Measurements from ENCODE around the gene CPE.

The CPE gene

GRCh38 chr4:165493359-165493758, 114.6 kb downstream of the CPE start:
- no peak overlapping the region for H4K91ac ChIP-seq (ENCODE audit: low read depth, low read length, poor library complexity)
- H3K4me1 ChIP-seq (ENCODE audit: control insufficient read depth in 2 of 2, insufficient read depth in 1 of 2, low read depth in 1 of 2, low read length in 2 of 2): peaks cover 0 to 2% of the 10 kb centered on the region in 2 donors
- no CpG with 5 or more reads among the region's 18 CpGs for WGBS, 2 donors (ENCODE audit: extremely low coverage in 2 of 2, insufficient read length in 2 of 2, insufficient replicate concordance in 1 of 2)
- no peak overlapping the region for H2AK5ac ChIP-seq (ENCODE audit: low read depth, low read length)
- H3K4me2 ChIP-seq (ENCODE audit: insufficient read depth, low read length, poor library complexity, severe bottlenecking): no peak overlapping the region
- H2BK120ac ChIP-seq (ENCODE audit: low read depth, low read length): no peak overlapping the region
- H4K8ac ChIP-seq (ENCODE audit: low read depth, low read length): no peak overlapping the region
- DNase-seq (ENCODE audit: low spot score): peak; percentile 67
- no peak overlapping the region for H2BK5ac ChIP-seq (ENCODE audit: low read length)
- no peak overlapping the region for H3K4ac ChIP-seq (ENCODE audit: low read length)
- no peaks in the 10 kb centered on the region for H3K9me3 ChIP-seq (replicated peaks in 1 of 2; ENCODE audit: control insufficient read depth in 2 of 2, insufficient read depth in 1 of 2, low read depth in 1 of 2, low read length in 2 of 2)
- no peak overlapping the region for H3K18ac ChIP-seq (ENCODE audit: low read length)
- no peak overlapping the region for H2BK12ac ChIP-seq (ENCODE audit: low read length)
- no peak overlapping the region for H3K4me3 ChIP-seq (ENCODE audit: low read length in 2 of 2)
- no peaks in the 10 kb centered on the region for H3K79me1 ChIP-seq (ENCODE audit: low read depth, low read length)
- H3K36me3 ChIP-seq (replicated peaks in 1 of 2; ENCODE audit: control insufficient read depth in 2 of 2, insufficient read depth in 2 of 2, low read length in 2 of 2): no peaks in the 10 kb centered on the region
- H3K9ac ChIP-seq (ENCODE audit: low read depth, low read length, poor library complexity): no peak overlapping the region
- H3K23ac ChIP-seq (ENCODE audit: low read depth, low read length, poor library complexity): no peak overlapping the region
- peak overlapping the region; percentile 76 for H2AFZ ChIP-seq (ENCODE audit: low read length)
- no peak overlapping the region for H2BK15ac ChIP-seq (ENCODE audit: low read length)
- no peaks in the 10 kb centered on the region for H3K27me3 ChIP-seq (ENCODE audit: control insufficient read depth in 3 of 3, insufficient read depth in 3 of 3, low read depth in 1 of 3, low read length in 3 of 3)
- no peak overlapping the region for H3K27ac ChIP-seq (replicated peaks; ENCODE audit: low read length)
- no peak overlapping the region for H3K14ac ChIP-seq (ENCODE audit: low read length)

DNA sequence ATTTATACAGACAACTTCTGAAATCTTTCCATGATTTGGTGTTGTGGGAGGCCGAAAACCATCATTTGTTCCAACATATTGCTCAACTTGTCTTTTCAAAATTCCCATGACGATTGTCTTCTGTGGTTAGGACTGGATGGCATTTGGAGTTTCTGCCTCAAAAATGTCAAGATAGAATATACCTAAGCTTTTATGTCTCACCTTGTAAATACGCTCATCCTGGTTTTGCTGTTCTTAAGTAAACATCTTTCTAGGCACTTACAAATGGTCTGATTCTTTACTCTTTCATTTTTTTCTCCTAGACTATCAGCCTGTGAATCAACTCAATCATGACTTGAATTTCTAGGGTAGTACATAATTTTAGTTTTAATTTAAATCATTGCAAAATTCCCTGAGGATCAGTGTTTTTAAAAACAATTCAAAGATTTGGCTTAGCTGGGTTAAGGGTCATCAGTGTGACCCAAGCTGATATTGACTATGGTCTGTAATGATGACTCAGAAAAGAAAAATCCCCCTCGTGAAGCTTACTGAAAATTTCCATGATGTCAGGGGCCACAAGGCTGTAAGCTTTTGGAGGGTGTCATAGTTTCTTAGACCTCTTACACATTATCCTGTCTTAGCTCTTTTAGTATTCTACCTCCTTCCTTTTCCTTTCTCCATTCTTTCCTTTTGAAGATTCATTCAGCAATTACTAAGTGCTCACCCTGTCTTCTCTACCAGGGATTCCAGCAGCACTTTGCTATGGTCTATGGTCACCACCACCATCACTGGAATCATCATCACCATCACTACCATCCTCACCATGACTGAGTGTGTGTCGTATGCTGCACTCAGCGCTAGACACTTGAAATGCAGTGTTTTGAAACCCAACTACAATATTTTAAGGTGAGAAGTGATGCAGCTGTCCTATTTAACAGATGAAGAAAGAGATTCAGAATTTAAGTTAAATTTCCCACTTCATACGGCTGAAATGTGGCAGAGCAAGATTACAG, 124.4 kb downstream of the CPE start:
- H3K9me3 ChIP-seq (replicated peaks in 1 of 2; ENCODE audit: control insufficient read depth in 2 of 2, insufficient read depth in 1 of 2, low read depth in 1 of 2, low read length in 2 of 2): no peaks in the 10 kb centered on the region
- H2BK120ac ChIP-seq (ENCODE audit: low read depth, low read length): no peak overlapping the region
- H3K4me1 ChIP-seq (ENCODE audit: control insufficient read depth in 2 of 2, insufficient read depth in 1 of 2, low read depth in 1 of 2, low read length in 2 of 2): peaks cover 0 to 1% of the 10 kb centered on the region in 2 donors
- H2BK5ac ChIP-seq (ENCODE audit: low read length): no peak overlapping the region
- no CpG with 5 or more reads among the region's 7 CpGs for WGBS, 2 donors (ENCODE audit: extremely low coverage in 2 of 2, insufficient read length in 2 of 2, insufficient replicate concordance in 1 of 2)
- H3K4ac ChIP-seq (ENCODE audit: low read length): no peak overlapping the region
- H2BK15ac ChIP-seq (ENCODE audit: low read length): no peak overlapping the region
- no peak overlapping the region for H3K27ac ChIP-seq (replicated peaks; ENCODE audit: low read length)
- H3K36me3 ChIP-seq (replicated peaks in 1 of 2; ENCODE audit: control insufficient read depth in 2 of 2, insufficient read depth in 2 of 2, low read length in 2 of 2): peaks cover 0 to 2% of the 10 kb centered on the region in 2 donors
- H3K4me3 ChIP-seq (ENCODE audit: low read length in 2 of 2): no peak overlapping the region
- no peak overlapping the region for H3K14ac ChIP-seq (ENCODE audit: low read length)
- H4K91ac ChIP-seq (ENCODE audit: low read depth, low read length, poor library complexity): no peak overlapping the region
- H3K23ac ChIP-seq (ENCODE audit: low read depth, low read length, poor library complexity): no peak overlapping the region
- no peak overlapping the region for H2BK12ac ChIP-seq (ENCODE audit: low read length)
- H3K18ac ChIP-seq (ENCODE audit: low read length): no peak overlapping the region
- no peak overlapping the region for H2AK5ac ChIP-seq (ENCODE audit: low read depth, low read length)
- no peak overlapping the region for H2AFZ ChIP-seq (ENCODE audit: low read length)
- no peak overlapping the region for H3K9ac ChIP-seq (ENCODE audit: low read depth, low read length, poor library complexity)
- H3K79me1 ChIP-seq (ENCODE audit: low read depth, low read length): no peaks in the 10 kb centered on the region
- no peak overlapping the region for H3K4me2 ChIP-seq (ENCODE audit: insufficient read depth, low read length, poor library complexity, severe bottlenecking)
- DNase-seq (ENCODE audit: low spot score): no peak
- no peak overlapping the region for H4K8ac ChIP-seq (ENCODE audit: low read depth, low read length)
- H3K27me3 ChIP-seq (ENCODE audit: control insufficient read depth in 3 of 3, insufficient read depth in 3 of 3, low read depth in 1 of 3, low read length in 3 of 3): no peaks in the 10 kb centered on the region

GRCh38 chr4:165504184-165504583, 125.4 kb downstream of the CPE start:
- H2BK5ac ChIP-seq (ENCODE audit: low read length): no peak overlapping the region
- no peak overlapping the region for H2BK12ac ChIP-seq (ENCODE audit: low read length)
- H2AFZ ChIP-seq (ENCODE audit: low read length): no peak overlapping the region
- H4K8ac ChIP-seq (ENCODE audit: low read depth, low read length): no peak overlapping the region
- H3K23ac ChIP-seq (ENCODE audit: low read depth, low read length, poor library complexity): no peak overlapping the region
- H3K4ac ChIP-seq (ENCODE audit: low read length): no peak overlapping the region
- H3K4me3 ChIP-seq (ENCODE audit: low read length in 2 of 2): no peak overlapping the region
- H3K4me2 ChIP-seq (ENCODE audit: insufficient read depth, low read length, poor library complexity, severe bottlenecking): no peak overlapping the region
- no peak for DNase-seq (ENCODE audit: low spot score)
- H3K4me1 ChIP-seq (ENCODE audit: control insufficient read depth in 2 of 2, insufficient read depth in 1 of 2, low read depth in 1 of 2, low read length in 2 of 2): peaks cover 0 to 1% of the 10 kb centered on the region in 2 donors
- no peak overlapping the region for H4K91ac ChIP-seq (ENCODE audit: low read depth, low read length, poor library complexity)
- peaks cover 0 to 2% of the 10 kb centered on the region in 2 donors for H3K36me3 ChIP-seq (replicated peaks in 1 of 2; ENCODE audit: control insufficient read depth in 2 of 2, insufficient read depth in 2 of 2, low read length in 2 of 2)
- no peak overlapping the region for H2BK15ac ChIP-seq (ENCODE audit: low read length)
- H3K79me1 ChIP-seq (ENCODE audit: low read depth, low read length): no peaks in the 10 kb centered on the region
- no peak overlapping the region for H2AK5ac ChIP-seq (ENCODE audit: low read depth, low read length)
- H3K14ac ChIP-seq (ENCODE audit: low read length): no peak overlapping the region
- H3K27ac ChIP-seq (replicated peaks; ENCODE audit: low read length): no peak overlapping the region
- H3K9ac ChIP-seq (ENCODE audit: low read depth, low read length, poor library complexity): no peak overlapping the region
- no CpG with 5 or more reads among the region's 3 CpGs for WGBS, 2 donors (ENCODE audit: extremely low coverage in 2 of 2, insufficient read length in 2 of 2, insufficient replicate concordance in 1 of 2)
- H3K9me3 ChIP-seq (replicated peaks in 1 of 2; ENCODE audit: control insufficient read depth in 2 of 2, insufficient read depth in 1 of 2, low read depth in 1 of 2, low read length in 2 of 2): no peaks in the 10 kb centered on the region
- H3K27me3 ChIP-seq (ENCODE audit: control insufficient read depth in 3 of 3, insufficient read depth in 3 of 3, low read depth in 1 of 3, low read length in 3 of 3): no peaks in the 10 kb centered on the region
- no peak overlapping the region for H3K18ac ChIP-seq (ENCODE audit: low read length)
- no peak overlapping the region for H2BK120ac ChIP-seq (ENCODE audit: low read depth, low read length)

DNA sequence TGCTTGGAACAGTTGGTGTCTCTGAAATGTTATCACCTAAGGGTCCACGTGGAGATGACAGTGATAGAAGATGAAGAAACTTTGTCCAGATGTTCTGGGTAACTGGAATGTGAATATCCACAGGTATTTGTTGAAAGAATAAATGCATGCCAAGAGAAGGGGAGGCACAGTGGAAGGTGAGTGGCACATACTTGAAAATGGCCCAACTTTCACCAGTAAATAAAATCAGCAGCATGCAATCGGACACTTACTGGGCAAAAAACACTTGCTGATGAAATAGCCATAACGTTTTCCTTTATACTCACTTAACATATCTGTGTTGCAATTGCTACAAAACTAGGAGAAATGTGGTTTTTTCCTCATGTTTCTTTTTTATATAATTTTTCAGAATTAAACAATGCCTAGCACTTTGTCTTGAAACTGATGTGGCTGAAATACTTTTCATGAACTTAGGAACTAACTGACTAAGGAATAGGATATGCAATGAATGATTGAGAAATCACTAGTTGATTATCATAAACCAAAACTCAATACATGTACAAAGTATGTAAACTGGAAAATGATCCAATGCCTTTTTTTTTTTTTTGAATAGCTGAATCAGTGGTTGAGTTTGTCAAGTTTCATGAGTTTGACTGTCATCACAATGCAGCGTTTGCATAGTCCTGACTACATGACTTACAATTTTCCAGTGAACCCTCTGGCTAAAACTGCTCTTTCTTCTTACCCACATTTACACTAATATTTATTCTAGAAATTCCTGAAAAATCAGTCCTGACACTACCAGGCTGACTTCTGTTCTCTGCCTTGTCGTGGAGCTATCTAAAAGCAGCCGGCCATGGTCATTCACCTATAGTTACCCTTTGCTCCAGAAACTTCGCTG, 127.4 kb downstream of the CPE start:
- Histone ChIP-seq H2BK120ac (ENCODE audit: low read depth, low read length) (no peak overlapping the region), H3K4me1 (ENCODE audit: control insufficient read depth in 2 of 2, insufficient read depth in 1 of 2, low read depth in 1 of 2, low read length in 2 of 2) (peaks cover 0 to 1% of the 10 kb centered on the region in 2 donors), H2BK15ac (ENCODE audit: low read length) (no peak overlapping the region), H2AFZ (ENCODE audit: low read length) (no peak overlapping the region), H2AK5ac (ENCODE audit: low read depth, low read length) (no peak overlapping the region), H3K9ac (ENCODE audit: low read depth, low read length, poor library complexity) (no peak overlapping the region), H2BK5ac (ENCODE audit: low read length) (no peak overlapping the region), H3K27ac (replicated peaks; ENCODE audit: low read length) (no peak overlapping the region), H3K4me3 (ENCODE audit: low read length in 2 of 2) (no peak overlapping the region), H3K23ac (ENCODE audit: low read depth, low read length, poor library complexity) (no peak overlapping the region), H3K27me3 (ENCODE audit: control insufficient read depth in 3 of 3, insufficient read depth in 3 of 3, low read depth in 1 of 3, low read length in 3 of 3) (no peaks in the 10 kb centered on the region), H4K8ac (ENCODE audit: low read depth, low read length) (no peak overlapping the region), H3K4ac (ENCODE audit: low read length) (no peak overlapping the region), H3K18ac (ENCODE audit: low read length) (no peak overlapping the region), H4K91ac (ENCODE audit: low read depth, low read length, poor library complexity) (no peak overlapping the region), H2BK12ac (ENCODE audit: low read length) (no peak overlapping the region), H3K9me3 (replicated peaks in 1 of 2; ENCODE audit: control insufficient read depth in 2 of 2, insufficient read depth in 1 of 2, low read depth in 1 of 2, low read length in 2 of 2) (no peaks in the 10 kb centered on the region), H3K79me1 (ENCODE audit: low read depth, low read length) (no peaks in the 10 kb centered on the region), H3K4me2 (ENCODE audit: insufficient read depth, low read length, poor library complexity, severe bottlenecking) (no peak overlapping the region), H3K36me3 (replicated peaks in 1 of 2; ENCODE audit: control insufficient read depth in 2 of 2, insufficient read depth in 2 of 2, low read length in 2 of 2) (no peaks in the 10 kb centered on the region), H3K14ac (ENCODE audit: low read length) (no peak overlapping the region)
- WGBS, 2 donors (ENCODE audit: extremely low coverage in 2 of 2, insufficient read length in 2 of 2, insufficient replicate concordance in 1 of 2): no CpG with 5 or more reads among the region's 7 CpGs
- no peak for DNase-seq (ENCODE audit: low spot score)
